Mesendoderm (in vitro differentiated cells): ENCODE data around the gene MEA1.

Experiments used
- DNase-seq: peaks from one replicate; pipeline ENCODE4 v3.0.0; 2013
- H2AK5ac ChIP-seq: 2 replicates; pipeline ENCODE4 v1.6.1; 2013; ENCODE audit warnings: low read length, inconsistent platforms
- H2BK120ac ChIP-seq: 2 replicates; pipeline ENCODE4 v1.6.1; 2013; ENCODE audit warnings: low read depth, mild to moderate bottlenecking, low read length, moderate library complexity, mixed read lengths
- H2BK15ac ChIP-seq: replicated peaks from 2 replicates; pipeline ENCODE4 v1.6.1; 2013; ENCODE audit warnings: low read depth, mild to moderate bottlenecking, moderate library complexity
- H2BK5ac ChIP-seq: 2 replicates; pipeline ENCODE4 v1.6.1; 2013; ENCODE audit warnings: low read length, inconsistent platforms
- H3K18ac ChIP-seq: 2 replicates; pipeline ENCODE4 v1.6.1; 2013; ENCODE audit warnings: mild to moderate bottlenecking, low read length, mixed read lengths
- H3K23ac ChIP-seq: one replicate; pipeline ENCODE4 v1.6.1; 2013; ENCODE audit warnings: low read length
- H3K27ac ChIP-seq: 2 replicates; pipeline ENCODE4 v1.5.1; 2013; ENCODE audit warnings: low read depth, mild to moderate bottlenecking, inconsistent platforms, low read length, moderate library complexity
- H3K27me3 ChIP-seq: 2 replicates; pipeline ENCODE4 v1.6.1; 2013; ENCODE audit warnings: low read length, control low read depth, mild to moderate bottlenecking, inconsistent platforms; ENCODE audit not compliant: insufficient read depth, poor library complexity
- H3K36me3 ChIP-seq: 2 replicates; pipeline ENCODE4 v1.6.1; 2013; ENCODE audit warnings: low read length, inconsistent platforms; ENCODE audit not compliant: control insufficient read depth, insufficient read depth
- H3K4ac ChIP-seq: one replicate; pipeline ENCODE4 v1.6.1; 2013; ENCODE audit warnings: low read depth, mild to moderate bottlenecking, low read length, moderate library complexity
- H3K4me1 ChIP-seq: 2 replicates; pipeline ENCODE4 v1.6.1; 2013; ENCODE audit warnings: low read depth, low read length, inconsistent platforms; ENCODE audit not compliant: control insufficient read depth
- H3K4me2 ChIP-seq: 2 replicates; pipeline ENCODE4 v1.6.1; 2013; ENCODE audit warnings: low read length
- H3K4me3 ChIP-seq: 2 replicates; pipeline ENCODE4 v1.5.1; 2013; ENCODE audit warnings: mild to moderate bottlenecking, low read length
- H3K56ac ChIP-seq: one replicate; pipeline ENCODE4 v1.6.1; 2013; ENCODE audit warnings: low read length
- H3K79me1 ChIP-seq: 2 replicates; pipeline ENCODE4 v1.6.1; 2013; ENCODE audit warnings: low read length, inconsistent platforms
- H3K79me2 ChIP-seq: 2 replicates; pipeline ENCODE4 v1.6.1; 2013; ENCODE audit warnings: mild to moderate bottlenecking, low read length; ENCODE audit not compliant: control insufficient read depth, insufficient read depth
- H3K9ac ChIP-seq: 2 replicates; pipeline ENCODE4 v1.6.1; 2013; ENCODE audit warnings: low read length, inconsistent platforms
- H4K5ac ChIP-seq: one replicate; pipeline ENCODE4 v1.6.1; 2013; ENCODE audit warnings: low read length
- H4K8ac ChIP-seq: one replicate; pipeline ENCODE4 v1.6.1; 2013; ENCODE audit warnings: low read depth, mild to moderate bottlenecking, control low read depth, low read length, moderate library complexity
- WGBS: extraction: QIAGEN DNeasy Blood & Tissue Kit; methylation state at CpG from one replicate; pipeline ENCODE4 v1.1.7; 2013; ENCODE audit warnings: low lambda C conversion rate, missing lambda C conversion rate; ENCODE audit not compliant: insufficient coverage; ENCODE audit errors: extremely low coverage; 5-methylcytosine and 5-hydroxymethylcytosine counted together

The MEA1 gene

GRCh38 chr6:42962502-42963178 is 51.1 kb downstream of the MEA1 start:
- Histone ChIP-seq H3K9ac (no peak overlapping the region), H4K5ac (no peak overlapping the region), H2AK5ac (no peak overlapping the region), H2BK120ac (no peak overlapping the region), H2BK15ac (no peak overlapping the region), H3K4me2 (no peak overlapping the region), H3K56ac (no peak overlapping the region), H3K27me3 (no peaks in the 10 kb centered on the region), H3K4me3 (no peak overlapping the region), H3K27ac (no peak overlapping the region), H3K18ac (no peak overlapping the region), H3K4me1 (no peaks in the 10 kb centered on the region), H3K23ac (no peak overlapping the region), H4K8ac (no peak overlapping the region), H2BK5ac (no peak overlapping the region), H3K4ac (no peak overlapping the region), H3K79me1 (no peaks in the 10 kb centered on the region), H3K36me3 (no peaks in the 10 kb centered on the region), H3K79me2 (no peaks in the 10 kb centered on the region)
- WGBS, result no CpG with 5 or more reads among the region's 13 CpGs
- no peak for DNase-seq

- no peak overlapping the region for H3K18ac ChIP-seq
- H2BK120ac ChIP-seq, result no peak overlapping the region
- no peak overlapping the region for H3K27ac ChIP-seq
- WGBS, result no CpG with 5 or more reads among the region's 12 CpGs
- no peak overlapping the region for H3K56ac ChIP-seq
- no peak overlapping the region for H3K4me2 ChIP-seq
- no peak for DNase-seq
- H3K36me3 ChIP-seq, result no peaks in the 10 kb centered on the region
- no peaks in the 10 kb centered on the region for H3K79me2 ChIP-seq
- H3K4me1 ChIP-seq, result no peaks in the 10 kb centered on the region
- no peak overlapping the region for H2AK5ac ChIP-seq
- no peaks in the 10 kb centered on the region for H3K79me1 ChIP-seq
- no peak overlapping the region for H4K8ac ChIP-seq
- H2BK15ac ChIP-seq, result no peak overlapping the region
- no peak overlapping the region for H3K4me3 ChIP-seq
- H3K27me3 ChIP-seq, result no peaks in the 10 kb centered on the region
- no peak overlapping the region for H2BK5ac ChIP-seq
- no peak overlapping the region for H3K23ac ChIP-seq
- no peak overlapping the region for H3K4ac ChIP-seq
- no peak overlapping the region for H3K9ac ChIP-seq
- no peak overlapping the region for H4K5ac ChIP-seq
Measured at GRCh38 chr6:42962096-42962495, 51.6 kb downstream of the MEA1 start.
